ENCODE results near the gene WDR87. TPM values are rescaled to one million over a fixed set of nuclear protein-coding genes. Genes with fewer than 3 reads are reported as not detected.
A peak's percentile ranks its signal among the peaks of the same experiment; 100 is the strongest.

Gene WDR87
- total RNA-seq, 1 donor from 2014 or later = not detected

- H3K9me3 Mint-ChIP-seq (ENCODE audit: unreplicated experiment) = no peaks in the 10 kb centered on the region
Observed at GRCh38 chr19:37920591-37921450, 14.4 kb upstream of the WDR87 start.

GRCh38 chr19:37914908-37915307, 8.5 kb upstream of the WDR87 start:
- Mint-ChIP-seq H3K4me1 (ENCODE audit: low read depth, unreplicated experiment) (no peaks in the 10 kb centered on the region), H3K27me3 (ENCODE audit: low read depth, unreplicated experiment) (no peaks in the 10 kb centered on the region), H3K4me3 (ENCODE audit: unreplicated experiment) (no peak overlapping the region), H3K27ac (ENCODE audit: unreplicated experiment) (no peak overlapping the region), H3K9me3 (ENCODE audit: unreplicated experiment) (peaks cover 2% of the 10 kb centered on the region), H3K36me3 (ENCODE audit: low read depth, unreplicated experiment) (no peaks in the 10 kb centered on the region)
- Histone ChIP-seq H3K27me3 (ENCODE audit: insufficient read depth, low read length) (no peaks in the 10 kb centered on the region), H4K20me1 (ENCODE audit: insufficient read depth, low read length) (peaks cover 59% of the 10 kb centered on the region), H3K27ac (ENCODE audit: low read depth, low read length) (no peak overlapping the region), H3K4me3 (ENCODE audit: insufficient read depth, low read depth, low read length) (no peak overlapping the region), H2AFZ (ENCODE audit: low read depth, low read length) (no peak overlapping the region), H3K4me2 (ENCODE audit: low read length) (no peak overlapping the region), H3K79me2 (ENCODE audit: insufficient read depth, low read length) (peaks cover 91% of the 10 kb centered on the region), H3K36me3 (ENCODE audit: insufficient read depth, low read length) (no peaks in the 10 kb centered on the region), H3K9me3 (ENCODE audit: insufficient read depth, low read depth, low read length) (no peaks in the 10 kb centered on the region), H3K4me1 (ENCODE audit: insufficient read depth, low read length) (no peaks in the 10 kb centered on the region), H3K9ac (ENCODE audit: low read length) (no peak overlapping the region)
- FAIRE-seq (no peak), DNase-seq (ENCODE audit: low read depth) (no peak)
- TF ChIP-seq EZH2 (IDR thresholded peaks at IDR 0.05; ENCODE audit: insufficient read depth, low read length) (no peak), CTCF (IDR thresholded peaks at IDR 0.05; ENCODE audit: insufficient read depth, low read depth, low read length) (no peak)

More at GRCh38 chr19:37920591-37921450, 14.4 kb upstream of the WDR87 start:
- Mint-ChIP-seq H3K36me3 (ENCODE audit: low read depth, unreplicated experiment) (no peaks in the 10 kb centered on the region), H3K4me1 (ENCODE audit: low read depth, unreplicated experiment) (no peaks in the 10 kb centered on the region), H3K27me3 (ENCODE audit: low read depth, unreplicated experiment) (no peaks in the 10 kb centered on the region), H3K4me3 (ENCODE audit: unreplicated experiment) (no peak overlapping the region), H3K27ac (ENCODE audit: unreplicated experiment) (peak overlapping the region; percentile 26)
- Histone ChIP-seq H3K79me2 (ENCODE audit: insufficient read depth, low read length) (peaks cover 84% of the 10 kb centered on the region), H3K4me3 (ENCODE audit: insufficient read depth, low read depth, low read length) (no peak overlapping the region), H3K36me3 (ENCODE audit: insufficient read depth, low read length) (no peaks in the 10 kb centered on the region), H3K4me2 (ENCODE audit: low read length) (no peak overlapping the region), H3K4me1 (ENCODE audit: insufficient read depth, low read length) (no peaks in the 10 kb centered on the region), H3K9me3 (ENCODE audit: insufficient read depth, low read depth, low read length) (no peaks in the 10 kb centered on the region), H3K9ac (ENCODE audit: low read length) (no peak overlapping the region), H3K27ac (ENCODE audit: low read depth, low read length) (no peak overlapping the region), H2AFZ (ENCODE audit: low read depth, low read length) (no peak overlapping the region), H3K27me3 (ENCODE audit: insufficient read depth, low read length) (no peaks in the 10 kb centered on the region), H4K20me1 (ENCODE audit: insufficient read depth, low read length) (peaks cover 42% of the 10 kb centered on the region)
- no peak for FAIRE-seq
- TF ChIP-seq EZH2 (IDR thresholded peaks at IDR 0.05; ENCODE audit: insufficient read depth, low read length) (no peak), CTCF (IDR thresholded peaks at IDR 0.05; ENCODE audit: insufficient read depth, low read depth, low read length) (no peak)
- no peak for DNase-seq (ENCODE audit: low read depth)

Measured in astrocyte (in vitro differentiated cells and primary cell).